Right lung (tissue), 5 donors: ENCODE measurements around the gene LHCGR. TPM values are rescaled to one million over a fixed set of nuclear protein-coding genes. Genes with fewer than 3 reads are reported as not detected.
"Not testable (repeated sequence)": the region's sequence is repeated elsewhere in the genome, so short reads cannot be mapped to it uniquely, and the experiment has no call there.

Experiments used
- DNase-seq, 2 donors: peaks; one replicate each; pipeline ENCODE4 v3.0.0-alpha.2; 2013
- polyA plus RNA-seq, 5 donors: library from polyadenylated mRNA; unstranded; fragments of 120-200 nt; gene quantifications; one replicate each; pipeline versions ENCODE4 v1.2.1 to v1.2.3, GENCODE V29; 2013; ENCODE audit warnings: inconsistent platforms in 1 of 5, low replicate concordance in 1 of 5; ENCODE audit not compliant: insufficient read length in 5 of 5, insufficient read depth in 1 of 5

LHCGR gene
- polyA plus RNA-seq, 5 donors: 0.06 to 0.21 (median 0.11) TPM; not detected in 1

GRCh38 chr2:48709096-48710034 lies 46.2 kb downstream of the LHCGR start:
- no peak for DNase-seq

DNA sequence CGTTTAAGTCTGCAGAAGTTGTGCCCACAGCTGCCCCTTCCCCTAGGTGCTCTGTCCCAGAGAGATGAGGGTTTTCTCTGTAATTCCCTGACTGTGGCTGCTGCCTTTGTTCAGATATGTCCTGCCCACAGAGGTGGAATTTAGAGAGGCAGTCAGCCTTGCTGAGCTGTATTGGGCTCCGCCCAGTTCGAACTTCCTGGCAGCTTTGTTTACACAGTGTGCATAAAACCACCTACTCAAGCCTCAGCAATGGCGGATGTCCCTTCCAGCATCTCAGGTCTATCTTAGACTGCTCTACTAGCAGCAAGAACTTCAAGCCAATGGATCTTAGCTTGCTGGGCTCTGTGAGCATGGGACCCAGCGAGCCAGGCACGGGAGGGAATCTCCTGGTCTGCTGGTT lies 48.1 kb downstream of the LHCGR start:
- DNase-seq: no peak

GRCh38 chr2:48703621-48704020 lies 51.9 kb downstream of the LHCGR start:
- not testable (repeated sequence) for DNase-seq

DNA sequence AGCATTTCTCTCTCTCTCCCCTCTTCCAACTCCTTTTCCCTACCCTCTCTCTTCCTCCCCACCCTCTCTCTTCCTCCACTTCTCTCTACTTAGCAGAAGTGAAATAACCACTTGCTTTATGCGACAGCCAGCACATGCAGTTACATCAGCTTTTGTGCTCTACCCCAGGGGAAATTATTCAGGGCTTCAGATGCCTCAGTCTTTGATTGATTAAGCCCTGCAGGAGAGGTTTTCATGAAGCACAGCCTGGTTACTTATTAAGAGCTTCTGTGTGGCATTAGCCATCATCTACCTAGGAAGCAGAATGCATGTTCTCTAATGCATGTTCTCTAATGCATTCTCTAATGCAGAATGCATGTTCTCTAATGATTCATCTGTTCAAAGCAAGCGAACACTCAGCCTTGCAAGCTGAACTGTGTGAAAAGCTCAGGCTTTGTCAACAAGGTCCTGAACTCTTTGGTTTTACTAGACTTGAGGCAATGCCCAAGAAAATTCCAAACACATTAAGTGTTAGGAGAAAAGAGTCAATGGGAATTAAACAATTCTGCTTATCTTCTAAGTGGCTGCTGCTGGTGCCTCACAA lies 56.1 kb downstream of the LHCGR start:
- no peak for DNase-seq

DNA sequence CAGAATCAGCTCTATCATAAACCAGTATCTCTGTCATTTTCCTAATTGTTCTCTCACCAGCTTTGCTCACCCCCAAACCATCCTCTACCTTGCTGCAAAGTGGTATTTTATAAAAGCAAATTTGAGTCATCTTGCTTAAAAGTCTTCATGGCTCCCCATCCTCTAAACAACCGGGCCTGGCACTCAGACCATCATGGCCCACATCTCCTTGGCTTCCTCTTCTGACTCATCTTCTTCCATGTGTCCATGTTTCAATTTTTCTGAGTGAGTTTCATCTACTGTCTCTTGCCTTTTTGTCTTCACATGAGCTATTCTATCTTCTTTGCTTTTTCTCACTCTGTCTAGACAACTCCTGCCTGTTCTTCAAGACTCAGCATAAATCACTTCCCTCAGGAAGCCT lies 58.6 kb downstream of the LHCGR start:
- no peak for DNase-seq

DNA sequence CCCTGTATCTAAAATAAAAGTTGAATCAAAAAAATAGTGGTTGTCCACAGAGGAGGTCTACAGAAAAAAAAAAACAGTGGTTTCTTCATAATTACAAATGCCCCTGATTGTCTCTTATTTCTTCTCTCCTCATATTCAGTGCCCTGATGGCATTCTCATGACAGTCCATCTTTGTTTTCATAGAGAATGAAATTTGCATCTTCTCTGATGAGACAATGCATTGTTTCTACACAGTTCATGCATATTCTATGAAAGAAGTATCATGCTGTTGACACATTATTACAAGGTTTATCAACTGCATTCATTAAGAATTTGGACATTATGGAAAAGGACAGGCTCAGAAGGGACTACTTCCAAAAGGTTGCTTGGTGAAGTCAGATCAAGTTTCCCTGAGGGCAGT lies 59.5 kb downstream of the LHCGR start:
- DNase-seq: no peak

GRCh38 chr2:48694149-48694548 lies 61.4 kb downstream of the LHCGR start:
- DNase-seq: no peak

DNA sequence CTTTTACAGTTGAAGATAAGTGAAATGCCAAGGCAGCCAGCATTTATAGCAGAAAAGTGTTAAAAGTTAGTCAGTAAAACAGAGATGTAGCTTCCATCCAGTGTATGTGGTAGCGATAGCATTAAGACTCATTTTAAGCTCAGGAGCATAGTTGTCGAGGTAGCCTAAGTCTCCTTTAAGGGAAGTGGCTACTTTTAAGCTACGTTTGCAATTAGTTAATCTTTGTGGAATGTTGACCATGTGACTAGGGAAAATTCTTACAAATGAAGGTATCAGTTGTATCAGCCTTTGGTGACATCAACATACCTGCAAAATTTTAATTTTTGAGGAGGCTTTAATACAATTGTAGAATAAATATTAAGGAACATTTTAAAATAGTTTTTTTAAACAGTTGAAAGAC lies 61.9 kb downstream of the LHCGR start:
- DNase-seq: no peak

- no peak for DNase-seq
These were observed 62.5 kb downstream of the LHCGR start for GRCh38 chr2:48693066-48693465.

DNA sequence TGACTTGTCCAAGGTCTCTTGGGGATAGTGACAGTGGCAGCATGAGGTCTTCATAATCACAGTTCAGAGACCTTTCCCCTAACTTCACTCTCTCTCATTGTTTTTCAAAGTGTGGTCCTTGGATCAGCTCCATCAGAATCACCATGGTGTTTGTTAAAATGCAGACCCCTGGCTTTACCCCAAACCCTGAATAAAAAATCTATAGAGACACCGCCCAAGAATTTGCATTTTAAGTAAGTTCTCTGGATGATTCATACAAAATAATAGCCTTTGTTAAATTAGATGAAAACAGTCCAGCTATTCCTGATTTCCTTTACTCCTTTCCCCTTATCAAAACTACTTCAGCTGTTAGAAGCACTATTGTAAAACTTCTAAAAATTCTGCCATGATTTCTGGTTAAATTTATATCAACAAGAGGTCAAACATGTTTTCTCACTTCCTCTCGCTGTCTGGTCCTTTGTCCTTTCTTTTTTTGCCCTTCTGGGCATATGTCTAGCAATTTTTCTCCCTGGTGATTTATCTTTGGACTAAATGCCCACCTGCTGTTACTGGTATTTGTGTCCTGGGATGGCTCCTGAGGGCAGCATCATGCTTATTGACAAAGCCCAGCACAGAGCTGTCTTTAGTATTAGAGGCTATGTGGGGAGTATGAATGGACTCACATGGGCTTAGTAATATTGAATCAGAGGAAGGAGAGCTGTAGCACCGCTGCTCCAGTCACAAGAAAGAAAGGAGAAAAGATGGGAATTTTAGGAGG lies 63.4 kb downstream of the LHCGR start:
- no peak for DNase-seq

DNA sequence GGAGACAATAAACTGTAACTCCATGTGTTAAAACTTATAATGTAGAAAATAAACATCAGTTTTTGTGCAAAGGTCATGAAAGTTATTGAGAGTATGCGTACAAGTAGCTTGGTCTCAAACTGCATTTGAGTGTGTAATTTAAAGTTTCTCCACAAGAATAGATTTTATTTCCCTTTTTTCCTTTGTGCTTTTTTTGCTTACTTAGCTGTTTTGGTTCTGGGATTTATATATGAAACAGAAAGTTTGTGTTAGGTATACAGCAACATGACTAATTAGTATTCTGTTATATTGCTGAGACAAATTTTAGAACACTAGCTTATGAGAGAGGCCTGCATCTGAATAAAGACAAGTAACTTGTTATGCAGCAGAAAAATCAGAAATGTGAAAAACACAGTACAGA lies 70.4 kb downstream of the LHCGR start:
- DNase-seq: no peak

DNA sequence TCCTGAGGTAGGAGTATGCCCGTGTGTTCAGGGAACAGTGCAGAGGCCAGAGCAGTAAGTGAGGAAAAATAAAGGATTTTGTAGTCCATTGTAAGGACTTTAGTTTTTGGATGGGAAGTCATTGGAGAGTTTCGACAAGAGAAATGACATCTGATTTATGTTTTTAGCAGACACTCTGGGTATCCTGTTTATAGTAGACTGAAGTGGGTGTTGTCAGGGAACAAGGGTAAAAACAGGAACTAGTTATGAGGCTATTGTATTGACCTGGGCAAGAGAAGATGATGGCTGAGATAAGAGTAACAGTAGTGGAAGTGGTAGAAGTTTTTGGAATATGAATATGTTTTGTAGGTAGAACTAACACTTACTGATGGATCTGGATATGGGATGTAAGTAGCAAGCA lies 78.1 kb downstream of the LHCGR start:
- no peak for DNase-seq

DNA sequence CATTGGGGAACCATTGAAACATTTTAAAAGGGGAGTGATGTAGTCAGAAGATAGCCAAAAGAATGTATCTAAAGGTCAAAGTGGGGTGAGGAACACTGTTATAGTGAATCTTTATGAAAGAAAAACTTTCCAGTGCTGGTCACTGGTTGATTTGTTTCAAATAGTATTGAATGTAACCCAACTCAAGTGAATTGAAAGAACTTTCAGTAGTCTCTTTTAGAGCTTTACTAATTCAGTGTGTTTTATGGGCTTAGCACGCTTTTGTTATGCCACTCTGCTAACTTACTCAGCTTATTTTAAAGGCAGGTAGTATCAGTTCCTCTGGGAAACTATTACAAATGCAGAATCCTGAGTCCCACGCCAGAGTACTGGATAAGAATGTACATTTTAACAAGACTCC lies 80.6 kb downstream of the LHCGR start:
- DNase-seq: no peak

DNA sequence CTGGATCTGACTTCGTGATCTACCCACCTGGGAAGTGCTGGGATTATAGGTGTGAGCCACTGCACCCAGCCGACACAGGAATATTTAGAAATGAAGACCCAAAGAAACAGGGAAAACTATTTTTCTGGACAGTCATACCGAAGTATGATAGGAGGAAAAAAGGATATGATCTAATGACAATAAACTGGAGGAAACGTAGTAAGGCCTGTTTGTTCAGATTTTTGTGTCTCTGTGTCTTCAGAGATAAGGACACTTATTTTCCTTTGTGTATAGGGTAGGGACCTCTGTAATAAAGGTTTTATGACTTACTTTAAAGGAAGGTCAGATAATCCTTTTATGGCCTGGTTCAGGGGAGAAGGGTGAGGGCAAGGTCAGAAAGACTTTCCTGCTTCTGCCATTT lies 81.9 kb downstream of the LHCGR start:
- no peak for DNase-seq

GRCh38 chr2:48668992-48669391 lies 86.5 kb downstream of the LHCGR start:
- DNase-seq: no peak

GRCh38 chr2:48651158-48651790 lies 104.2 kb downstream of the LHCGR start:
- DNase-seq: peak in 1 of 2 donors; percentile 7

- DNase-seq: no peak
These were observed 117.3 kb downstream of the LHCGR start for GRCh38 chr2:48638261-48638660.

Other genes with a start within 250 kb of the LHCGR start
- gene STON1, start 225.6 kb downstream of the LHCGR start, polyA plus RNA-seq: 10 to 100 TPM; 10.4 to 24.1 (median 17.1) TPM
- gene GTF2A1L, start 137.9 kb downstream of the LHCGR start, polyA plus RNA-seq: 1 to 10 TPM in 1 of 5 donors, under 1 TPM in 3, not detected in 1; 0.16 to 1.2 (median 0.86) TPM